ENCODE data around the gene RAE1.

Gene RAE1

GRCh38 chr20:57389695-57390603, 38.9 kb downstream of the RAE1 start:
- no peaks in the 10 kb centered on the region for H3K27me3 Mint-ChIP-seq
- H3K4me3 Mint-ChIP-seq, result peak overlapping the region; percentile 92
- no peaks in the 10 kb centered on the region for H3K9me3 Mint-ChIP-seq
- H3K4me1 Mint-ChIP-seq (ENCODE audit: low read depth in 2 of 2), result peaks cover 33 to 42% of the 10 kb centered on the region in 2 donors
- peak; percentile 54 to 67 (median 66) for DNase-seq
- ATAC-seq (replicated peaks), result peak; percentile 41
- H3K36me3 Mint-ChIP-seq (ENCODE audit: insufficient read depth), result peaks cover 79% of the 10 kb centered on the region
- H3K27ac Mint-ChIP-seq, result peak overlapping the region; percentile 88 to 89

GRCh38 chr20:57390604-57391438, 39.8 kb downstream of the RAE1 start, which contains the start of gene RBM38:
Gene RBM38 (plus strand): TSS chr20:57391396. CDS start chr20:57391582, 186 bp downstream.
- H3K4me1 Mint-ChIP-seq (ENCODE audit: low read depth in 2 of 2), result peaks cover 36 to 44% of the 10 kb centered on the region in 2 donors
- ATAC-seq (replicated peaks) (peak; percentile 41), DNase-seq (peak; percentile 54 to 63 (median 60))
- H3K4me3 Mint-ChIP-seq, result peak within 1 kb of the TSS; percentile 92
- H3K9me3 Mint-ChIP-seq, result no peaks in the 10 kb centered on the region
- H3K36me3 Mint-ChIP-seq (ENCODE audit: insufficient read depth), result peaks cover 80% of the 10 kb centered on the region
- H3K27ac Mint-ChIP-seq, result peak within 1 kb of the TSS; percentile 95 to 96
- no peaks in the 10 kb centered on the region for H3K27me3 Mint-ChIP-seq

- Mint-ChIP-seq H3K27ac (peak overlapping the region; percentile 95 to 96), H3K27me3 (no peaks in the 10 kb centered on the region), H3K9me3 (no peaks in the 10 kb centered on the region), H3K36me3 (ENCODE audit: insufficient read depth) (peaks cover 83% of the 10 kb centered on the region), H3K4me1 (ENCODE audit: low read depth in 2 of 2) (peaks cover 36 to 50% of the 10 kb centered on the region in 2 donors), H3K4me3 (peak overlapping the region; percentile 89 to 90)
- DNase-seq (no peak), ATAC-seq (replicated peaks) (no peak)
Observed at GRCh38 chr20:57391439-57392301, 40.6 kb downstream of the RAE1 start.

- Mint-ChIP-seq H3K27me3 (no peaks in the 10 kb centered on the region), H3K36me3 (ENCODE audit: insufficient read depth) (peaks cover 90% of the 10 kb centered on the region), H3K4me3 (peak overlapping the region; percentile 89 to 90), H3K9me3 (no peaks in the 10 kb centered on the region), H3K4me1 (ENCODE audit: low read depth in 2 of 2) (peaks cover 45 to 61% of the 10 kb centered on the region in 2 donors), H3K27ac (peak overlapping the region; percentile 95 to 96)
- ATAC-seq (replicated peaks) (peak; percentile 66), DNase-seq (peak; percentile 89 to 92 (median 91))
Observed at GRCh38 chr20:57392512-57393271, 41.6 kb downstream of the RAE1 start.

- Mint-ChIP-seq H3K9me3 (no peaks in the 10 kb centered on the region), H3K27ac (peak overlapping the region; percentile 95 to 96), H3K27me3 (no peaks in the 10 kb centered on the region), H3K36me3 (ENCODE audit: insufficient read depth) (peaks cover 94% of the 10 kb centered on the region), H3K4me1 (ENCODE audit: low read depth in 2 of 2) (peaks cover 50 to 67% of the 10 kb centered on the region in 2 donors), H3K4me3 (peak overlapping the region; percentile 89 to 90)
- DNase-seq (no peak), ATAC-seq (replicated peaks) (no peak)
Observed at GRCh38 chr20:57393321-57394120, 42.5 kb downstream of the RAE1 start.

- Mint-ChIP-seq H3K27ac (peak overlapping the region; percentile 95 to 96), H3K4me3 (peak overlapping the region; percentile 89 to 90), H3K27me3 (no peaks in the 10 kb centered on the region), H3K36me3 (ENCODE audit: insufficient read depth) (peaks cover 97% of the 10 kb centered on the region), H3K9me3 (no peaks in the 10 kb centered on the region), H3K4me1 (ENCODE audit: low read depth in 2 of 2) (peaks cover 59 to 74% of the 10 kb centered on the region in 2 donors)
- DNase-seq (no peak), ATAC-seq (replicated peaks) (no peak)
Observed at GRCh38 chr20:57394121-57395082, 43.3 kb downstream of the RAE1 start.

GRCh38 chr20:57395111-57395966, 44.3 kb downstream of the RAE1 start:
- Mint-ChIP-seq H3K4me3 (peak overlapping the region; percentile 89 to 90), H3K27me3 (no peaks in the 10 kb centered on the region), H3K9me3 (no peaks in the 10 kb centered on the region), H3K36me3 (ENCODE audit: insufficient read depth) (peaks cover 97% of the 10 kb centered on the region), H3K4me1 (ENCODE audit: low read depth in 2 of 2) (peaks cover 59 to 67% of the 10 kb centered on the region in 2 donors), H3K27ac (peak overlapping the region; percentile 54 to 96)
- no peak for DNase-seq
- ATAC-seq (replicated peaks), result no peak

- peak overlapping the region; percentile 95 for H3K27ac Mint-ChIP-seq
- DNase-seq (no peak), ATAC-seq (replicated peaks) (no peak)
- peaks cover 100% of the 10 kb centered on the region for H3K36me3 Mint-ChIP-seq (ENCODE audit: insufficient read depth)
- H3K4me1 Mint-ChIP-seq (ENCODE audit: low read depth in 2 of 2), result peaks cover 62 to 72% of the 10 kb centered on the region in 2 donors
- no peaks in the 10 kb centered on the region for H3K9me3 Mint-ChIP-seq
- no peaks in the 10 kb centered on the region for H3K27me3 Mint-ChIP-seq
- peak overlapping the region; percentile 78 to 95 for H3K4me3 Mint-ChIP-seq
Observed at GRCh38 chr20:57396212-57396983, 45.3 kb downstream of the RAE1 start.

GRCh38 chr20:57396984-57397692, 46.1 kb downstream of the RAE1 start:
- DNase-seq (no peak), ATAC-seq (replicated peaks) (no peak)
- Mint-ChIP-seq H3K27ac (peak overlapping the region; percentile 95), H3K27me3 (no peaks in the 10 kb centered on the region), H3K4me1 (ENCODE audit: low read depth in 2 of 2) (peaks cover 70 to 78% of the 10 kb centered on the region in 2 donors), H3K4me3 (peak overlapping the region; percentile 78 to 95), H3K9me3 (no peaks in the 10 kb centered on the region), H3K36me3 (ENCODE audit: insufficient read depth) (peaks cover 100% of the 10 kb centered on the region)

Measured in effector memory CD8-positive, alpha-beta T cell (primary cell).